DND-41 (cell line): ENCODE measurements around the gene TPM2.

Experiments
- ATAC-seq: fragments of 200-7000 bp; cut with Tn5 transposase; 3 replicates; pipeline ENCODE4 v1.9.1; 2021; ENCODE audit warnings: low read depth; ENCODE audit not compliant: insufficient read depth
- DNase-seq: peaks from one replicate; pipeline ENCODE4 v3.0.0-alpha.2; 2020
- H2AFZ ChIP-seq: 2 replicates; pipeline ENCODE4 v1.6.0; 2012; ENCODE audit warnings: low read depth, low read length
- H3K27ac ChIP-seq: 2 replicates; pipeline ENCODE4 v1.5.1; 2012; ENCODE audit warnings: low read length, inconsistent platforms
- H3K27me3 ChIP-seq: fragments of 200-600 bp; sonication (generic); 2 replicates; pipeline ENCODE4 v1.6.0; 2012; ENCODE audit warnings: low read length, mild to moderate bottlenecking, inconsistent platforms; ENCODE audit not compliant: insufficient read depth, poor library complexity
- H3K36me3 ChIP-seq: 2 replicates; pipeline ENCODE4 v1.5.1; 2012; ENCODE audit warnings: low read length, inconsistent platforms; ENCODE audit not compliant: insufficient read depth
- H3K4me1 ChIP-seq: 2 replicates; pipeline ENCODE4 v1.5.1; 2012; ENCODE audit warnings: mild to moderate bottlenecking, low read length; ENCODE audit not compliant: insufficient read depth
- H3K4me2 ChIP-seq: 2 replicates; pipeline ENCODE4 v1.6.0; 2012; ENCODE audit warnings: mild to moderate bottlenecking, moderate library complexity, low read length, inconsistent platforms; ENCODE audit not compliant: insufficient read depth
- H3K4me3 ChIP-seq, 2 experiments: fragments of 200-600 bp in 1 of 2; shearing (Covaris generic) in 1 of 2; 2 replicates each; pipeline ENCODE4 v1.5.1; 2012 to 2016; ENCODE audit warnings: inconsistent platforms in 2 of 2, low read length in 2 of 2, mild to moderate bottlenecking in 2 of 2, low read depth in 1 of 2, moderate library complexity in 1 of 2
- H3K79me2 ChIP-seq: 2 replicates; pipeline ENCODE4 v1.6.0; 2012; ENCODE audit warnings: low read length, inconsistent platforms; ENCODE audit not compliant: insufficient read depth
- H3K9ac ChIP-seq: 2 replicates; pipeline ENCODE4 v1.6.0; 2012; ENCODE audit warnings: low read depth, mild to moderate bottlenecking, inconsistent platforms, low read length, moderate library complexity
- H3K9me3 ChIP-seq: 2 replicates; pipeline ENCODE4 v1.5.1; 2012; ENCODE audit warnings: low read length, moderate library complexity, mild to moderate bottlenecking, inconsistent platforms; ENCODE audit not compliant: insufficient read depth, severe bottlenecking
- H4K20me1 ChIP-seq: 2 replicates; pipeline ENCODE4 v1.6.0; 2012; ENCODE audit warnings: low read length; ENCODE audit not compliant: insufficient read depth
- EZH2 ChIP-seq: IDR thresholded peaks from 3 replicates; pipeline ENCODE4 v1.6.1; 2012; ENCODE audit warnings: borderline replicate concordance, low read depth, mild to moderate bottlenecking, moderate library complexity, low read length, inconsistent platforms; ENCODE audit not compliant: severe bottlenecking
- TF ChIP-seq, protein P1 (sequence below): IDR thresholded peaks from 2 replicates; pipeline ENCODE4 v1.5.1; 2012; ENCODE audit warnings: borderline replicate concordance, low read length, moderate library complexity, mild to moderate bottlenecking; ENCODE audit not compliant: poor library complexity, severe bottlenecking; ENCODE audit errors: extremely low read depth

The TPM2 gene

DNA sequence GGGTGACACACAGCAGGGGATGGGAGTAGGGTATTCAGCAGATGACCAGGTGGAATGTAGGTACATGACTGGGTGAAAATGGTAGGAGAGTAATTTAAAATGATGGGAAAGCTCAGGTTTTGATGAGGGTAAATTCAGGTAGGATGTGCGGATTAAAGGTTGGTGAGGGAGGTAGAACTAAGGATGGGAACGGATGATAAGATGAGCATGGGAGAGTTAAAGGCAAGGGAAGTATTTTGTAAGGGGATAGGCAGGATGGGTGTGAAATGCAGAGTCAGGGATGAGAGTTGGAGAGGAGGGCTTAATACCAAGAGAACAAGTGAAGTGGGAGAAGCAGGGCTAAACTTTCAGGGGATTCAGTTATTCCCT is 40.7 kb upstream of the TPM2 start:
- H4K20me1 ChIP-seq: peaks cover 50% of the 10 kb centered on the region
- H3K9ac ChIP-seq: peak overlapping the region; percentile 74
- H3K4me2 ChIP-seq: peak overlapping the region; percentile 93
- no peaks in the 10 kb centered on the region for H3K27me3 ChIP-seq
- DNase-seq: no peak
- peaks cover 40% of the 10 kb centered on the region for H3K36me3 ChIP-seq
- TF ChIP-seq, protein P1, sequence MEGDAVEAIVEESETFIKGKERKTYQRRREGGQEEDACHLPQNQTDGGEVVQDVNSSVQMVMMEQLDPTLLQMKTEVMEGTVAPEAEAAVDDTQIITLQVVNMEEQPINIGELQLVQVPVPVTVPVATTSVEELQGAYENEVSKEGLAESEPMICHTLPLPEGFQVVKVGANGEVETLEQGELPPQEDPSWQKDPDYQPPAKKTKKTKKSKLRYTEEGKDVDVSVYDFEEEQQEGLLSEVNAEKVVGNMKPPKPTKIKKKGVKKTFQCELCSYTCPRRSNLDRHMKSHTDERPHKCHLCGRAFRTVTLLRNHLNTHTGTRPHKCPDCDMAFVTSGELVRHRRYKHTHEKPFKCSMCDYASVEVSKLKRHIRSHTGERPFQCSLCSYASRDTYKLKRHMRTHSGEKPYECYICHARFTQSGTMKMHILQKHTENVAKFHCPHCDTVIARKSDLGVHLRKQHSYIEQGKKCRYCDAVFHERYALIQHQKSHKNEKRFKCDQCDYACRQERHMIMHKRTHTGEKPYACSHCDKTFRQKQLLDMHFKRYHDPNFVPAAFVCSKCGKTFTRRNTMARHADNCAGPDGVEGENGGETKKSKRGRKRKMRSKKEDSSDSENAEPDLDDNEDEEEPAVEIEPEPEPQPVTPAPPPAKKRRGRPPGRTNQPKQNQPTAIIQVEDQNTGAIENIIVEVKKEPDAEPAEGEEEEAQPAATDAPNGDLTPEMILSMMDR: no peak
- TF ChIP-seq EZH2: no peak
- H2AFZ ChIP-seq: no peak overlapping the region
- peak overlapping the region in 1 of 2 experiments; percentile 94; a peak in 2 of 4 replicates for H3K4me3 ChIP-seq
- H3K79me2 ChIP-seq: peaks cover 76% of the 10 kb centered on the region
- H3K27ac ChIP-seq: peak overlapping the region; percentile 76
- peaks cover 59% of the 10 kb centered on the region for H3K4me1 ChIP-seq
- no peak for ATAC-seq
- no peaks in the 10 kb centered on the region for H3K9me3 ChIP-seq

DNA sequence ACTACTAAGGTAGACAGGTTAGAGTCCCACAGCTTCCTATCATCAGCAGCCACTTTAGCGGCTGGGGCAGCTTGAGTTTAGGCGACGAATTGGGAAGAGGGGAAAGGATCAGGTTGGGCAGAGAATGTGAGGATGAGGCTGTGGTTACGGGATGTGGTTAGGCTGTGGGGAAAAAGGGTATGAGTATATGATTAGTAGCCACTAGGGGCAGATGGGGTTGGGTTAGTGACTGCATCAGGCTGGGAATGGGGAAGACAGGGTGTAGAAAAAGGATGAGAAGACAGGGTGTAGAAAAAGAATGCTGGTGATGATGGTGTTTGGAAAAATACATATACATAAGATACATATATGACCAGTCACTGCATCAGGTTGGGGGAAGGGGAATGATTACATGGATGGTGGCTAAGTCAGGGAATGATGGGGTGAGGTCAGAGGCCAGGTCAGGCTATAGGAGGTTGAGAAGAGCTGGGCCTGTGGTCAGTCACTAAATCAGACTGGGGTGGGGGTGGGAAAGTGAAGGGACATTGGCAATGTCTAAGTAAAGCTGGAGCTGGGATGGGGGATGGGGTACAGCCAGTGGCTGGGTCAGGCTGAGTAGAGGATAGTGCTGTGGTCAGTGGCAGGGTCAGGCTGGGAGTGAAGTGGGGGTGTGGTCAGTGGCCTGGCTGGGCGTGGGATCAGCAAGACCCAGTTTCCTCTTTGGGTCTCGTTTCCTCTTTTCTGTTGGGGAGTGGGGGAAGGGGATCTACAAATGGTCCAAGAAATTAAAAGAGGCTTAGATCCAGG is 40.2 kb upstream of the TPM2 start:
- Histone ChIP-seq H3K4me1 (peaks cover 59% of the 10 kb centered on the region), H3K27ac (peak overlapping the region; percentile 76), H3K4me3 (peak overlapping the region in 1 of 2 experiments; percentile 94; a peak in 2 of 4 replicates), H3K79me2 (peaks cover 79% of the 10 kb centered on the region), H3K27me3 (no peaks in the 10 kb centered on the region), H3K4me2 (peak overlapping the region; percentile 93), H4K20me1 (peaks cover 51% of the 10 kb centered on the region), H3K36me3 (peaks cover 40% of the 10 kb centered on the region), H2AFZ (no peak overlapping the region), H3K9me3 (no peaks in the 10 kb centered on the region), H3K9ac (peak overlapping the region; percentile 74)
- peak; percentile 63 for DNase-seq
- TF ChIP-seq, protein P1: peak; percentile 73
- TF ChIP-seq EZH2: no peak
- peak; percentile 23 for ATAC-seq

GRCh38 chr9:35729101-35729500 is 39.4 kb upstream of the TPM2 start:
- H3K9ac ChIP-seq: no peak overlapping the region; the same call in 1 of the 2 replicates
- H3K79me2 ChIP-seq: peaks cover 79% of the 10 kb centered on the region
- peaks cover 58% of the 10 kb centered on the region for H3K4me1 ChIP-seq
- peak overlapping the region; percentile 93 for H3K4me2 ChIP-seq
- H3K4me3 ChIP-seq: peak overlapping the region in 1 of 2 experiments; percentile 94; a peak in 2 of 4 replicates
- H3K27me3 ChIP-seq: no peaks in the 10 kb centered on the region
- TF ChIP-seq, protein P1: no peak
- no peak for TF ChIP-seq EZH2
- H3K27ac ChIP-seq: peak overlapping the region; percentile 55
- no peak overlapping the region for H2AFZ ChIP-seq
- H3K9me3 ChIP-seq: no peaks in the 10 kb centered on the region
- H4K20me1 ChIP-seq: peaks cover 51% of the 10 kb centered on the region
- ATAC-seq (no peak), DNase-seq (no peak)
- H3K36me3 ChIP-seq: peaks cover 46% of the 10 kb centered on the region
